Endometrial microvascular endothelial cells (primary cell): ENCODE results near the gene SMAD3. TPM values are rescaled to one million over a fixed set of nuclear protein-coding genes. Genes with fewer than 3 reads are reported as not detected.

Experiments used
- in situ Hi-C: cut with HindIII; loops from 2 replicates; pipeline ENCODE4 v1.10.0; 2017; ENCODE audit warnings: low sequenced_read_pairs, low pct_unique_long_range_greater_than_20kb; ENCODE audit errors: inconsistent ontology term
- total RNA-seq: library from RNA; depleted of rRNA; stranded (reverse); fragments of >200 nt; gene quantifications from one replicate; pipeline ENCODE4 v1.2.3, GENCODE V29; 2015; ENCODE audit errors: inconsistent ontology term

Gene SMAD3
- total RNA-seq, 1 donor from 2014 or later = 79.0 TPM

GRCh38 chr15:67116742-67117141 lies 51.3 kb downstream of the SMAD3 start:
- in situ Hi-C loops = loop anchor here (25.0 kb wide), 1 partner anchor 104 kb away; no protein-coding TSS in a partner anchor

- in situ Hi-C loops = loop anchor here (25.0 kb wide), 1 partner anchor 105 kb away; no protein-coding TSS in a partner anchor
These were observed 52.0 kb downstream of the SMAD3 start for GRCh38 chr15:67117370-67117769.

GRCh38 chr15:67118808-67119207 lies 53.4 kb downstream of the SMAD3 start:
- in situ Hi-C loops = loop anchor here (25.0 kb wide), 1 partner anchor 107 kb away; no protein-coding TSS in a partner anchor

- in situ Hi-C loops = loop anchor here (25.0 kb wide), 1 partner anchor 107 kb away; no protein-coding TSS in a partner anchor
These were observed 53.9 kb downstream of the SMAD3 start for GRCh38 chr15:67119238-67119846.

- in situ Hi-C loops = loop anchor here (25.0 kb wide), 1 partner anchor 108 kb away; no protein-coding TSS in a partner anchor
These were observed 54.8 kb downstream of the SMAD3 start for GRCh38 chr15:67120009-67120838.

- in situ Hi-C loops = loop anchor here (25.0 kb wide), 1 partner anchor 109 kb away; no protein-coding TSS in a partner anchor
These were observed 55.6 kb downstream of the SMAD3 start for GRCh38 chr15:67120839-67121643.

GRCh38 chr15:67121644-67122605 lies 56.5 kb downstream of the SMAD3 start:
- in situ Hi-C loops = loop anchor here (25.0 kb wide), 1 partner anchor 110 kb away; no protein-coding TSS in a partner anchor

GRCh38 chr15:67122816-67123215 lies 57.4 kb downstream of the SMAD3 start:
- in situ Hi-C loops = loop anchor here (25.0 kb wide), 1 partner anchor 111 kb away; no protein-coding TSS in a partner anchor

- in situ Hi-C loops = loop anchor here (25.0 kb wide), 1 partner anchor 111 kb away; no protein-coding TSS in a partner anchor
These were observed 57.9 kb downstream of the SMAD3 start for GRCh38 chr15:67123291-67123690.

GRCh38 chr15:67124111-67124510 lies 58.7 kb downstream of the SMAD3 start:
- in situ Hi-C loops = loop anchor here (25.0 kb wide), 1 partner anchor 112 kb away; no protein-coding TSS in a partner anchor

- in situ Hi-C loops = loop anchor here (25.0 kb wide), 1 partner anchor 113 kb away; no protein-coding TSS in a partner anchor
These were observed 59.6 kb downstream of the SMAD3 start for GRCh38 chr15:67124911-67125588.

GRCh38 chr15:67125589-67126502 lies 60.4 kb downstream of the SMAD3 start:
- in situ Hi-C loops = no loop called here

- in situ Hi-C loops = no loop called here
These were observed 61.3 kb downstream of the SMAD3 start for GRCh38 chr15:67126551-67127330.

- in situ Hi-C loops = no loop called here
These were observed 61.9 kb downstream of the SMAD3 start for GRCh38 chr15:67127331-67127664.

GRCh38 chr15:67127965-67128364 lies 62.6 kb downstream of the SMAD3 start:
- in situ Hi-C loops = no loop called here

- in situ Hi-C loops = no loop called here
These were observed 64.8 kb downstream of the SMAD3 start for GRCh38 chr15:67130166-67130565.
